K562 (cell line): ENCODE results near the gene ZNF891. TPM values are rescaled to one million over a fixed set of nuclear protein-coding genes. Genes with fewer than 3 reads are reported as not detected.

Experiments
- ARID2 ChIP-seq: fragments of 450-650 bp; IDR thresholded peaks from 2 replicates; pipeline ENCODE4 v1.6.1; 2017; ENCODE audit warnings: antibody characterized with exemption, mild to moderate bottlenecking
- BMI1 ChIP-seq: fragments of 150-350 bp; IDR thresholded peaks from 2 replicates; pipeline ENCODE4 v1.6.1; 2014; ENCODE audit warnings: low read length
- HDGF ChIP-seq: fragments of 450-650 bp; IDR thresholded peaks from 2 replicates; pipeline ENCODE4 v1.6.1; 2016
- LCOR ChIP-seq: sonication (generic); formaldehyde crosslinking; IDR thresholded peaks from 2 replicates; pipeline ENCODE4 v1.8.0; 2022; ENCODE audit warnings: mild to moderate bottlenecking, missing genetic modification reagents
- NR2C1 ChIP-seq, 2 experiments: fragments of 450-650 bp; IDR thresholded peaks; 2 replicates each; pipeline ENCODE4 v1.6.1; 2017; ENCODE audit warnings: mild to moderate bottlenecking in 2 of 2, antibody characterized with exemption in 1 of 2, inconsistent platforms in 1 of 2, missing compliant biosample characterization in 1 of 2, missing genetic modification characterization in 1 of 2
- PRMT5 ChIP-seq: sonication (generic); formaldehyde crosslinking; IDR thresholded peaks from 2 replicates; pipeline ENCODE4 v1.5.0; 2020; ENCODE audit warnings: missing genetic modification reagents
- RCOR1 ChIP-seq, 2 experiments: IDR thresholded peaks; 2 replicates each; pipeline ENCODE4 v1.6.1; 2012; ENCODE audit warnings: low read depth in 2 of 2, low read length in 2 of 2, borderline replicate concordance in 1 of 2, improper control_type of control experiment in 1 of 2
- SIX5 ChIP-seq, 2 experiments: IDR thresholded peaks; 2 replicates each; pipeline ENCODE4 v1.6.1; 2011; ENCODE audit warnings: low read length in 2 of 2, borderline replicate concordance in 1 of 2, low read depth in 1 of 2, mild to moderate bottlenecking in 1 of 2, moderate library complexity in 1 of 2; ENCODE audit not compliant: insufficient read depth in 1 of 2
- TAL1 ChIP-seq: fragments of 450-650 bp; IDR thresholded peaks from 2 replicates; pipeline ENCODE4 v1.6.1; 2016; ENCODE audit warnings: mild to moderate bottlenecking
- TCF7 ChIP-seq: sonication (generic); IDR thresholded peaks from 2 replicates; pipeline ENCODE4 v1.6.1; 2016; ENCODE audit warnings: antibody characterized with exemption, borderline replicate concordance
- ZNF143 ChIP-seq: sonication (generic); formaldehyde crosslinking; IDR thresholded peaks from 2 replicates; pipeline ENCODE4 v1.9.0; 2022; ENCODE audit warnings: mild to moderate bottlenecking, missing genetic modification reagents
- ZNF316 ChIP-seq: fragments of 450-650 bp; IDR thresholded peaks from 2 replicates; pipeline ENCODE4 v1.6.1; 2016
- polyA plus RNA-seq, 8 experiments: library from polyadenylated mRNA; depleted of rRNA in 4 of 8; stranded (reverse) in 5 of 8; unstranded in 3 of 8; fragments of >200 nt; fragmentation: Nextera tagmentation in 2 of 8; fragmentation: Illumina TruSeq in 1 of 8; extraction: Ambion mirVana in 2 of 8; extraction: Trizol in 1 of 8; gene quantifications; 2 replicates each; pipeline versions ENCODE4 v1.2.1 to v1.2.3, GENCODE V29; 2011 to 2014; ENCODE audit warnings: inconsistent platforms in 1 of 8, missing spikeins in 1 of 8
- total RNA-seq, 7 experiments: library from RNA; depleted of rRNA in 6 of 7; stranded (reverse); fragments of >200 nt in 6 of 7; fragmentation: Illumina TruSeq in 2 of 7; extraction: Trizol in 2 of 7; gene quantifications; 2 replicates each; pipeline versions ENCODE4 v1.2.1 to v1.2.3, GENCODE V29; 2011 to 2021; ENCODE audit warnings: low replicate concordance in 1 of 7
- TF ChIP-seq, protein P1 (sequence below): fragments of 250-450 bp; sonication (Bioruptor Pico); IDR thresholded peaks from 2 replicates; pipeline ENCODE4 v1.9.0; 2021; ENCODE audit warnings: mild to moderate bottlenecking, inconsistent platforms
- TF ChIP-seq, protein P2 (sequence below), 2 experiments: IDR thresholded peaks; 2 replicates each; pipeline ENCODE4 v1.6.1; 2012; ENCODE audit warnings: improper control_type of control experiment in 2 of 2, low read depth in 2 of 2, low read length in 2 of 2, borderline replicate concordance in 1 of 2
- TF ChIP-seq, protein P3 (sequence below), 2 experiments: fragments of 450-650 bp in 1 of 2; sonication (generic) in 1 of 2; formaldehyde crosslinking in 1 of 2; IDR thresholded peaks; 2 replicates each; pipeline versions ENCODE4 v1.7.1 to v1.9.0; 2016 to 2022; ENCODE audit warnings: inconsistent platforms in 1 of 2, mild to moderate bottlenecking in 1 of 2, missing genetic modification reagents in 1 of 2

Gene ZNF891
- total and polyA plus RNA-seq, 9 of the 15 experiments (the other 6 are each of a cell fraction or from before 2014, with no cell fraction given) = 0.41 to 2.0 (median 1.3) TPM

DNA sequence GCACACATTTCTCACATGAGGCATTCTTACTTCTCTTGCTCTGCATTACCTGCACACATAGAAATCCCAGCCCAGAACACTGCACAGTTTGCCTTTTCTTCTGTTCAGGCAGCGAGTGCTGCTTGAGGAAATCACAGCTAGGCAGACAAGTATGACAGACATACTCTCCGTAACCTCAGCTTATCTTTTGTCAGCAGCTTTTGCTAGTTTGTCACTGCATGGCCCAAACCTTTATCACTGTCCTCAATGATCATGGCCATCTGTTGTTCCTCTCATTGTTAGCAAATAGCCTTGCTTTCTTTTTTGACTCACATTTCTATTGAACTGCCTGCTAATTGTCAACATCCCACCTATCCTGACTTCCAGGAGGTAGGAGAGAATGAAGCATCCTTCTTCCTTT is 5.7 kb upstream of the ZNF891 start (continued):
- TF ChIP-seq LCOR (peak; percentile 50; the same call in 1 of the 2 replicates), NR2C1 (IDR thresholded peaks at IDR 0.05) (no peak), NR2C1 (tag; IDR thresholded peaks at IDR 0.05) (peak; percentile 49), HDGF (no peak), BMI1 (no peak), RCOR1 (IDR thresholded peaks at IDR 0.05; ENCODE audit: borderline replicate concordance in 1 of 2, low read depth in 2 of 2, low read length in 2 of 2) (peak; percentile 91 to 99), ARID2 (no peak), TCF7 (no peak), TAL1 (peak; percentile 92), SIX5 (IDR thresholded peaks at IDR 0.05; ENCODE audit: borderline replicate concordance in 1 of 2, insufficient read depth in 1 of 2, low read depth in 1 of 2, low read length in 2 of 2) (no peak), ZNF143 (CRISPR knock-in tag) (no peak), ZNF316 (no peak), PRMT5 (no peak)
- TF ChIP-seq, protein P1, sequence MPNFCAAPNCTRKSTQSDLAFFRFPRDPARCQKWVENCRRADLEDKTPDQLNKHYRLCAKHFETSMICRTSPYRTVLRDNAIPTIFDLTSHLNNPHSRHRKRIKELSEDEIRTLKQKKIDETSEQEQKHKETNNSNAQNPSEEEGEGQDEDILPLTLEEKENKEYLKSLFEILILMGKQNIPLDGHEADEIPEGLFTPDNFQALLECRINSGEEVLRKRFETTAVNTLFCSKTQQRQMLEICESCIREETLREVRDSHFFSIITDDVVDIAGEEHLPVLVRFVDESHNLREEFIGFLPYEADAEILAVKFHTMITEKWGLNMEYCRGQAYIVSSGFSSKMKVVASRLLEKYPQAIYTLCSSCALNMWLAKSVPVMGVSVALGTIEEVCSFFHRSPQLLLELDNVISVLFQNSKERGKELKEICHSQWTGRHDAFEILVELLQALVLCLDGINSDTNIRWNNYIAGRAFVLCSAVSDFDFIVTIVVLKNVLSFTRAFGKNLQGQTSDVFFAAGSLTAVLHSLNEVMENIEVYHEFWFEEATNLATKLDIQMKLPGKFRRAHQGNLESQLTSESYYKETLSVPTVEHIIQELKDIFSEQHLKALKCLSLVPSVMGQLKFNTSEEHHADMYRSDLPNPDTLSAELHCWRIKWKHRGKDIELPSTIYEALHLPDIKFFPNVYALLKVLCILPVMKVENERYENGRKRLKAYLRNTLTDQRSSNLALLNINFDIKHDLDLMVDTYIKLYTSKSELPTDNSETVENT (CRISPR knock-in tag) = no peak
- TF ChIP-seq, protein P2, sequence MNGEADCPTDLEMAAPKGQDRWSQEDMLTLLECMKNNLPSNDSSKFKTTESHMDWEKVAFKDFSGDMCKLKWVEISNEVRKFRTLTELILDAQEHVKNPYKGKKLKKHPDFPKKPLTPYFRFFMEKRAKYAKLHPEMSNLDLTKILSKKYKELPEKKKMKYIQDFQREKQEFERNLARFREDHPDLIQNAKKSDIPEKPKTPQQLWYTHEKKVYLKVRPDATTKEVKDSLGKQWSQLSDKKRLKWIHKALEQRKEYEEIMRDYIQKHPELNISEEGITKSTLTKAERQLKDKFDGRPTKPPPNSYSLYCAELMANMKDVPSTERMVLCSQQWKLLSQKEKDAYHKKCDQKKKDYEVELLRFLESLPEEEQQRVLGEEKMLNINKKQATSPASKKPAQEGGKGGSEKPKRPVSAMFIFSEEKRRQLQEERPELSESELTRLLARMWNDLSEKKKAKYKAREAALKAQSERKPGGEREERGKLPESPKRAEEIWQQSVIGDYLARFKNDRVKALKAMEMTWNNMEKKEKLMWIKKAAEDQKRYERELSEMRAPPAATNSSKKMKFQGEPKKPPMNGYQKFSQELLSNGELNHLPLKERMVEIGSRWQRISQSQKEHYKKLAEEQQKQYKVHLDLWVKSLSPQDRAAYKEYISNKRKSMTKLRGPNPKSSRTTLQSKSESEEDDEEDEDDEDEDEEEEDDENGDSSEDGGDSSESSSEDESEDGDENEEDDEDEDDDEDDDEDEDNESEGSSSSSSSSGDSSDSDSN (IDR thresholded peaks at IDR 0.05; ENCODE audit: borderline replicate concordance in 1 of 2, low read depth in 2 of 2, low read length in 2 of 2) = no peak
- TF ChIP-seq, protein P3, sequence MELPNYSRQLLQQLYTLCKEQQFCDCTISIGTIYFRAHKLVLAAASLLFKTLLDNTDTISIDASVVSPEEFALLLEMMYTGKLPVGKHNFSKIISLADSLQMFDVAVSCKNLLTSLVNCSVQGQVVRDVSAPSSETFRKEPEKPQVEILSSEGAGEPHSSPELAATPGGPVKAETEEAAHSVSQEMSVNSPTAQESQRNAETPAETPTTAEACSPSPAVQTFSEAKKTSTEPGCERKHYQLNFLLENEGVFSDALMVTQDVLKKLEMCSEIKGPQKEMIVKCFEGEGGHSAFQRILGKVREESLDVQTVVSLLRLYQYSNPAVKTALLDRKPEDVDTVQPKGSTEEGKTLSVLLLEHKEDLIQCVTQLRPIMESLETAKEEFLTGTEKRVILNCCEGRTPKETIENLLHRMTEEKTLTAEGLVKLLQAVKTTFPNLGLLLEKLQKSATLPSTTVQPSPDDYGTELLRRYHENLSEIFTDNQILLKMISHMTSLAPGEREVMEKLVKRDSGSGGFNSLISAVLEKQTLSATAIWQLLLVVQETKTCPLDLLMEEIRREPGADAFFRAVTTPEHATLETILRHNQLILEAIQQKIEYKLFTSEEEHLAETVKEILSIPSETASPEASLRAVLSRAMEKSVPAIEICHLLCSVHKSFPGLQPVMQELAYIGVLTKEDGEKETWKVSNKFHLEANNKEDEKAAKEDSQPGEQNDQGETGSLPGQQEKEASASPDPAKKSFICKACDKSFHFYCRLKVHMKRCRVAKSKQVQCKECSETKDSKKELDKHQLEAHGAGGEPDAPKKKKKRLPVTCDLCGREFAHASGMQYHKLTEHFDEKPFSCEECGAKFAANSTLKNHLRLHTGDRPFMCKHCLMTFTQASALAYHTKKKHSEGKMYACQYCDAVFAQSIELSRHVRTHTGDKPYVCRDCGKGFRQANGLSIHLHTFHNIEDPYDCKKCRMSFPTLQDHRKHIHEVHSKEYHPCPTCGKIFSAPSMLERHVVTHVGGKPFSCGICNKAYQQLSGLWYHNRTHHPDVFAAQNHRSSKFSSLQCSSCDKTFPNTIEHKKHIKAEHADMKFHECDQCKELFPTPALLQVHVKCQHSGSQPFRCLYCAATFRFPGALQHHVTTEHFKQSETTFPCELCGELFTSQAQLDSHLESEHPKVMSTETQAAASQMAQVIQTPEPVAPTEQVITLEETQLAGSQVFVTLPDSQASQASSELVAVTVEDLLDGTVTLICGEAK (IDR thresholded peaks at IDR 0.05) = no peak
- TF ChIP-seq, protein P3 (CRISPR knock-in tag; IDR thresholded peaks at IDR 0.05) = no peak
